GM21447 (cell line): ENCODE data around the gene SOCS3.
"Not testable (repeated sequence)": the region's sequence is repeated elsewhere in the genome, so short reads cannot be mapped to it uniquely, and the experiment has no call there.

ENCODE experiments used
- ATAC-seq: cut with Tn5 transposase; IDR thresholded peaks from one replicate; pipeline ENCODE4 v1.9.1; 2021; ENCODE audit not compliant: unreplicated experiment

SOCS3 gene

GRCh38 chr17:78332991-78333390 is 26.9 kb downstream of the SOCS3 start:
- ATAC-seq, result no peak

DNA sequence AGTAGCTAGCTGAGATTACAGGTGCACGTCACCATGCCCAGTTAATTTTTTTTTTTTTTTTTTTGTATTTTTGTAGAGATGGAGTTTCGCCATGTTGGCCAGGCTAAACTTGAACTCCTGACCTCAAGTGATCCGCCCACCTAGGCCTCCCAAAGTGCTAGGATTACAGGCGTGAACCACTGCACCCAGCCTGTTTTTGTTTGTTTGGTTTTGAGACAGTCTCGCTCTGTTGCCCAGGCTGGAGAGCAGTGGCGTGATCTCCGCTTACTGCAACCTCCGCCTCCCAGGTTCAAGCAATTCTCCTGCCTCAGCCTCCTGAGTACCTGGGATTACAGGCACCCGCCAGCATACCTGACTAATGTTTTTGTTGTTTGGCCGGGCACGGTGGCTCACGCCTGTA is 28.5 kb downstream of the SOCS3 start:
- not testable (repeated sequence) for ATAC-seq

DNA sequence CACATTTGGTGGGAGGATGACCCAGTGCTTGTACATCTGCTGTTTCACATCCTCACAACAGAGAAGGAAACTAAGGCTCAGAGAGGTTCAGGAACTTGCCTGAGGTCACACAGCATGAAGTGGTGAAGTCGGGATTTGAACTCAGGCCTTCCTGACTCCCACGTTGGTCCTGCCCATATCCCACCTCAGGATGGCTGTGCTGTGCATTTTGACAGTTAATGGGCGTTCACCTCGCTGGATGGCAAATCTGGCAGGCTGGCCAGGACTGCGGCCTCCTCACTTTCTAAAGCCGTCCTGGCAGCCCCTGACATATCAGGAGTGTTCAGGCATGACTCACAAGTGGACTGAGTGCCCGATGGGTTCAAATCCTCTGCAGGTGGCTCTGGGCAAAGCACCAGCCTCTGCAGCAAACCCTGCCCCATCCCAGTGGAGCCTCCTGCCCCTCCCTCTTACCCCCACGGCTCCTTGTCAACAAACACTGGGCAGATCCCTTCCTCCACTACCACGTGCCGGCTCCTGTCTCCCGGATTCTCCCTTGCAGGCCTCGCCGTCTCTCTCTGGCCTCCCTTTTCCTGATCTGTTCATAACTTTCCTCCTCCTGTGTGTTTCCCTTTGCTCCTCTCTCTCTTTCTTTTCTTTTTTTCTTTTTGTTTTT is 29.2 kb downstream of the SOCS3 start:
- ATAC-seq, result no peak

DNA sequence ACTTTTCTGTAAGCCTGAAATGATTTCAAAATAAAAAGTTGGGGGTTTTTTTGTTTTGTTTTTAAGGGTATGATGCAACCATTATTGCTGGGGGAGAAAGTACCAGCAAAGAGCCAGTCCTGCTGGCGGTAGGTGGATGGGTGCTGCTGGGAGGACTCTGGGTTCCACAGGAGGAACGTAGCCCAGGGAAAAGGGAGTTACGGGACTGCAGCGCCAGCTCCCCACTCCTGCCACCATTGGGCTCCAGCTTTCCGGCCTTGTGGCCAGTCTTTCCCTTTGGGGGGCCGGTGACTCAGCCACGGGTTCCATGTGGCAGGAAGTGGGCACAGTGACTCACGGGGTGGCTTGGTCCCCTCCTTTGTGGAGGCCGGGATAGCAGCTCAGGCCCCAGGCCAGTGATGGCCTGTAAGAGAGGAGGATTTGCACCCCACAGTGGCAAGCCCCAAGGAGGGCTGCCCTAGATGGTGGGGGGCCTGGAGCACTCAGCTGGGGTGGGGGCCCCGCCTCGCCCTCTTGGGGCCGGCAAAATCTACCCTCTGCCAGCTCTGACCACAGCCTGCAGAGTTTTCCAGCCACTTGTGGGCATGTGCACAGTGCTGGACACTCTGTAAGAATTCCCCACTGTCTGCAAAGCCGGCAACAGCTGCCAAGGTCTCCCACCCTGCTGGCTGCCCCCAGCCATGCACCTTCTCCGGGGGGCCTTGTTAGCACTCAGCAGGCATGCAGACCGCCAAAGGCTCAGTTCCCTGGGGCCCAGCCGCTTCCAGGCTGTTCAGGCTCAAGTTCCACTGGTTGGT is 30.4 kb downstream of the SOCS3 start:
- ATAC-seq, result no peak

DNA sequence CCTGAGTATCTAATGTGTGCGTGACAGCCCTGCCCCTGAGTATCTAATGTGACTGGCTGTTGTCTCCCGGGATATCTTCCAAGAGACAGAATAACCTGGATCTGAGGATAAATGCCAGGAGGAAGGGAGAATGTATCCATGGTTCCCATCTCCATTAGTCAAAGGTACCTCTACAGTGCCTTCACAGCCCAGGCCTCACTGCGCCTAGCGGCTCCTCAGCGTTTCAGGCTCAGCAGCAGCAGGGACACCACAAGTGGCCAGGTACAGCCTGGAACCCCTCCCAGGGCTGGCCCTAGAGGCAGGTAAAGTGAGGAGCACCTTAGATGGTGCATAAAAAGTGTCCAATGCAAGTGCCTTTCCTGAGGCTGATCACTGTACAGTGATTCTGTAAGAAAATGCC is 32.0 kb downstream of the SOCS3 start:
- no peak for ATAC-seq

DNA sequence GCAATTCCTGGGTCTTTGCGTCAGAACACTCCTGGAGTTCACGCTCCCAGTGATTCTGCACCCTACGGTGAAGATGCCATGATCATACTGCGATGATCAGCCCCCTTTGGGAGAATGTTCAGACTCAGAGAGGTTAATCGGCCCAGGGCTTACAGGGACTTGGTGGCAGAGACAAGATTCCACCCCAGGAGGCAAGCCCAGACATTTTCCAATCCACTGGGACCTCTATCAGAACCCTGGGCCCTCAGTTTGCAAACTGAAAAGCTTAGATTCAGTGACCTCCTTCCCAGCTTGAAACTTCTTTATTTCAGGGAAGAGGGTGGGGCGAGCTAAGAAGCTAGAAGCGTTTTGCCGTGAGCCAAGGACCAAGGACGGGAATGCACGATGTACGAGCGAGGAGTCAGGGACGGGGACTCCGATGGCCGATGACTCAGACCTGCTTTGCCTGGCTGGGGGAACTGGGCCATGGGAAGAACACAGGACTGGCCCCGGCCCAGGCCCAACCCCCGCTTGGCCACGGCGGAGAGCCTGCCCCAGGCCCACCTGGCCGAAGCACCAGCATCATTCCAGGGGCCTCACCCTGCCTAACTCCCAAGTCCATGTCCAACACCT is 34.7 kb downstream of the SOCS3 start:
- no peak for ATAC-seq

DNA sequence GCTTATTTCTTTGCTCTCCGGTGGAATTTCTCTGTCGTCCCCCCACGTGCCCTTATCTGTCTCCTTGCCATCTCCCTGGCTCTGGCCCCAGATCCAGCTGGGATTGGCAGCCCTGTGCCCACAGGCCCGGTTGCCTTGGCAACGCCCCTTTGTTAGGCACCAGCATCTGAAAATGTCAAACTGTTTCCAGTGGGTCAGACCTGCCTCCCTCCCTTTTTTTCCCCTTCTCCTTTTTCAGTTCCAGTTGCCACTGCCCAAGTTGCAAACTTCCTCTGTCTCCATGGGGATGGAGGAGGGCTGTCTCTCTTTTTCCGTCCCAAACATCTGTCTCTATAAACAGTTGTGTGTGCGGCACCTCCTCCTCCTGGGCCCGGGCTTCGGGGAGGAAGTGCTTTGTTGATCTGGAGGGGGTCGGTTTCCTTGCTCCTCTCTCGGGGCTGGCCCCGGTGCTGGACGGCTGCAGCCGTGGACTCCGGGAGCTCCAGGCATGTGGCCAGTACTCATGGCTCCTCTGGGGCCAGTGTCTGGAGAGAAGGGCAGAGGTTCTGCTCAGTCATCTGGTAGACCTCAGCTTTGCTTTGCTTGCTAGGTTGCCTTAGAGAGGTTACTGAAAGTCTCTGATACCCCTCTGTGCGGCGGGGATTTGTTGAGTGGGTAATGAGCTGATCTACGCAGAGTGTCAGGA is 35.3 kb downstream of the SOCS3 start:
- no peak for ATAC-seq

DNA sequence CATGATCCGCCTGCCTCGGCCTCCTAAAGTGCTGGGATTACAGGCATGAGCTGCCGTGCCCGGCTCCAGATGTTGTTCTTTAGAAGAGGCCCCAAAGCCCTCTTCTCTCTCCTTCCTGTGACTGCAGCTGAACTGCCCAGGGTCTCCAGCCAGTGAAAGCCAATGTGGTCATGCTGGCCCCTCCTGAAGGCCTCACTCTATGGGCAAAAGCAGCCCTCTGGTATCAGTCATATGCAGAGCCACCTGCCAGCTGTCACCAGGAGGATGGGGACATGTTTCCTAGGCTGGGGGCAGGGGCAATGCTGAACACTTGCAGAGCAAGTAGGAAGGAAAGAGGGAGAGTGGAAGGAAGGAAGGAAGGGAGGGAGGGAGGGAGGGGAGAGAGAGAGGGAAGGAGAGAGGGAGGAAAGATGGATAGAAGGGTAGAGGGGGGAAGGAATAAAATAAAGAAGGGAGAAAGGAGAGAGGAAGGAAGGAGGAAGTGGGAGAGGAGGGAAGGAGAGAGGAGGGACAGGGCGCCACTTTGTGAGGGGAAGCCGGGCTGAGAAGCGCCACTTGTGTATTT is 36.0 kb downstream of the SOCS3 start:
- ATAC-seq, result no peak

- ATAC-seq, result no peak
Measured at GRCh38 chr17:78322858-78323455, 36.9 kb downstream of the SOCS3 start.

- ATAC-seq, result no peak
Measured at GRCh38 chr17:78322327-78322857, 37.5 kb downstream of the SOCS3 start.

- ATAC-seq, result no peak
Measured at GRCh38 chr17:78318843-78319242, 41.0 kb downstream of the SOCS3 start.

DNA sequence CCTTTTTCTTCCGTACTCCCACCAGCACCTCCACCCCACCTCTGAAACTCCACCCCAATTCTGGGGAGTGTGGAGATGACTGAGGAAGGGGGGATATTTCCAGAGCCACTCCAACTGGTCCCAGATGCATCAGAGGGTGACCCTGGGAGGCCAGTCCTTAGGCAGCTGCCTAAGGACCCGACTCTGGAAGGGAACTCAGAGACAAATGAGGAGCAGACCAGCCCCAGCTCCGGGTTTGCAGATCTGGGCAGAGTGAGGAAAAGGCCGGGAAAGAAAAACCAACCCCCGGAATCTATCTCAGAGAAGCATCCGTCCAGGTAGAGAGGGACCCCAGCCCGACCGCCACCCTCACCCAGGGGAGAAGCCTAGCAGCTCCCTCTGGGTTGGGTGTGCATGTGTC is 41.5 kb downstream of the SOCS3 start:
- no peak for ATAC-seq

DNA sequence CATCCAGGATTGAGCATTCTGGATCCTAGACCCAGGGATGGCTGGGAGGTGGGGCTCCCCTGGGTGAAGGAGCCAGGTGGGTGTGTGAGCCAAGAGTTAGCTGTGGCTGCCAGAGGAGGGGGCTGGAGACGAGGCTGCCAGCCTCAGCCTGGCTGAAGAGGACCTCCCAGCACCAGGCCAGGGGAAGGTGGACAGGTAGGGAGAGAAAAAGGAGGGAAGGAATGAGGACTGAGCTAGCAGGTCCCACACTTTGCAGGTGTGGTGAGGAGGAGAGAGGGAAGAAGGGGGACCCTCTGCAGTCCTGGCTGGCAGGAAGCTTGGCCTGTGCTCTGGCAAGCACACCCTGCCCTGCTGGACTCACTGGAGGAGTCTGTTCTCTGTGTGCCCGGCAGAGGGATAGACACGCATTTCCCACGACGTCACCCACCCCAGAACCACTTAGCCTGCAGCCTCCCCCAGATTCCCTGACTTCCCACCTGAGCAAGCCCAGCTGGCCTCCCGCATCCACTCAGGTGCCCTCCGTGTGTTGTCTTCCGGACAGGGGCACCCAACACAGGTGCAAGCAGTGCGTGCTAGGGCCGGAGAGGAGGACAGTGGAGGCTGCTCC is 42.0 kb downstream of the SOCS3 start:
- no peak for ATAC-seq

GRCh38 chr17:78316867-78317789 is 42.7 kb downstream of the SOCS3 start:
- no peak for ATAC-seq

DNA sequence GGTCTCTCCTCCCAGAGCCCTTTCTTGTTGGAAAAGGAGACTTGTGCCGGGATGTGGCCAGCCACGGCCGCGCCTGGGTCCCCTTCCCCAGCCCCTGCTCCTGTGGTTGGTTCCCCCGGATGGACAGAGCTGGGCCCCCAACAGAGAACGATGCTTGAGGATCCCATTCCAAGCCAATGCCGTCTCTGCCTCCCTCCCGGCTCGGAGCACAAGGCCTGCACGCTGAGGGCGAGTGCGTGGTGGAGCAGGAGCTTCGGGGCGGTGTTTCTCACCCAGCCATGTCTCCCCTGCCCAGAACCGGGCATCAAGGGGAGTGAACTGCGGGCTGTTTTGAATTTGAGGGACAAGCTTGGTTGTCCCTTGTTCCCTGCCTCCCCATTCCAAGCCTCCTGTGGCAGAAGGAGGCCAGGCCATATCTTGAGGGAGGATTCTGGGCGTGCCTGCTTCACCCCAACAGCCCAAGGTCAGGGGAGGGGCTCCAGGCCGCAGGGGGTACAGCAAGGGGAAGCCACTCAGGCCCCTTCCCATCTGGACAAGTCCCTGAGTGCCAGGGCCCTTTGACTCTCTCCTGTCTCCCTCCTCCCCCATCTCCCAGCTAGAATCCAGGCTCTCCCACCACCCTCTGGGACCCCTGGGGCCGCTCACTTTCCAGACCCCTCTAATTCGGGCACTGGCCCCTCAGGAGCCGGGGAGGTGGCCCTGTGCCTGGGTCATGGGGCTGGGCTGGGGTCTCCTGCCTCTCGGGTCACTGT is 43.6 kb downstream of the SOCS3 start:
- ATAC-seq, result no peak

- ATAC-seq, result no peak
Measured at GRCh38 chr17:78315355-78316114, 44.3 kb downstream of the SOCS3 start.

- ATAC-seq, result no peak
Measured at GRCh38 chr17:78314683-78315354, 45.1 kb downstream of the SOCS3 start.
